Thyroid gland (tissue), 4 donors: ENCODE results near the gene CUTA. TPM values are rescaled to one million over a fixed set of nuclear protein-coding genes. Genes with fewer than 3 reads are reported as not detected.

Experiments used
- DNase-seq, 2 donors: peaks; one replicate each; pipeline ENCODE4 v3.0.0-alpha.2; 2019
- H3K27ac ChIP-seq, 3 donors: fragments of 200-600 bp; sonication (generic); 1 replicate in 2 of 3; 2 replicates in 1 of 3; pipeline ENCODE4 v1.5.1; 2016 to 2019; ENCODE audit warnings: mild to moderate bottlenecking in 1 of 3, moderate library complexity in 1 of 3
- H3K27me3 ChIP-seq: fragments of 200-600 bp; sonication (generic); one replicate; pipeline ENCODE4 v1.5.1; 2019
- H3K36me3 ChIP-seq, 2 donors: fragments of 200-600 bp; sonication (generic); one replicate each; pipeline ENCODE4 v1.5.1; 2016 to 2019
- H3K4me1 ChIP-seq, 2 donors: fragments of 200-600 bp; sonication (generic); one replicate each; pipeline ENCODE4 v1.5.1; 2017 to 2019
- H3K4me3 ChIP-seq, 3 donors: fragments of 200-600 bp; sonication (generic); replicated peaks in 1 of 3; 1 replicate in 2 of 3; 2 replicates in 1 of 3; pipeline ENCODE4 v1.5.1; 2016; ENCODE audit warnings: mild to moderate bottlenecking in 1 of 3
- H3K9me3 ChIP-seq: fragments of 200-600 bp; sonication (generic); one replicate; pipeline ENCODE4 v1.5.1; 2017
- CTCF ChIP-seq, 6 experiments: fragments of 200-600 bp in 3 of 6; fragments of 450-650 bp in 3 of 6; sonication (generic) in 3 of 6; IDR thresholded peaks; one replicate each; pipeline ENCODE4 v1.5.1; 2016 to 2019; ENCODE audit warnings: antibody characterized with exemption in 6 of 6, mild to moderate bottlenecking in 2 of 6, inconsistent platforms in 1 of 6, moderate library complexity in 1 of 6
- POLR2A ChIP-seq, 2 donors: fragments of 450-650 bp; IDR thresholded peaks; one replicate each; pipeline ENCODE4 v1.6.1; 2017; ENCODE audit warnings: antibody characterized with exemption in 2 of 2, mild to moderate bottlenecking in 2 of 2, moderate library complexity in 1 of 2
- WGBS, 2 donors: methylation state at CpG; one replicate each; pipeline ENCODE4 v1.1.5; 2017; 5-methylcytosine and 5-hydroxymethylcytosine counted together
- intact Hi-C: fragments of 100-400 bp; cut with DNase I; formaldehyde crosslinking; loops from one replicate; pipeline ENCODE4 v1.15.1; 2023
- total RNA-seq, 4 donors: library from RNA; depleted of rRNA; stranded (reverse); fragments of >200 nt; gene quantifications; one replicate each; pipeline ENCODE4 v1.2.3, GENCODE V29; 2016

CUTA gene
- total RNA-seq, 4 donors from 2014 or later: 165 to 296 (median 257) TPM

DNA sequence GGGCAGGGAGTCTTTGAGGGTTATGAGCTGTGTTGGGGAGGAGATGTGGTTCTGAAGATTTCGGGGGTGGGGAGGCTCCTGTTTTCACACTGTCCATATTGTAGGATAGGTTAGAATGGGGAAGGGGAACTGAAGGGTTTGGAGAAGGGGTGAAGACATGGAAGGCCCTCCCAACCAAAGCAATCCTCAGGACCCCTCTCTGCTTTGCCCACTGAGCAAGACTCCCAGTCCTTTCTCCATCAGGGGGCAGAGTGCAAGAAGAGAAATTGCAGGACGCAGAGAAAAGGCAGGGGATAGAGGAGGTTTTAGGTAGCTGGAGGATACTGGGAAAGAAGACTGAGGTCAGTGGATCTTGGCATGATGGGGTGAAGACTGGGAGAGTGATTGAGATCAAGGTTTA lies 5.9 kb upstream of the CUTA start:
- peaks cover 26 to 40% of the 10 kb centered on the region in 2 donors for H3K4me1 ChIP-seq
- TF ChIP-seq CTCF (IDR thresholded peaks at IDR 0.05) (no peak), POLR2A (IDR thresholded peaks at IDR 0.05) (no peak)

DNA sequence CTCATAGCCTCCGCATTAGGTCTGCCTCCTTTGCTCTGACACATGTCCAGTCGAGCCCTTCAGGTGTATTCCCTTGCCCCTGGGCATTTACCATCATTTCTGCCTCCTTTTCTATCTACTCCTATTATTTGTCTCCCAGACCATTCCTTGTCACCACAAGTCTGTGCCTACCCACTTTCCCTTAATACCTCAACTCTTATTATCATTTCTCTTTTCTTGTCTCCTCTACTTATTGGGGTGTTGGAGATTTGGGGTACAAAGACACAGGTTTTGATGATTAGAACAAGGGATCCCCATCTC lies 3.4 kb upstream of the CUTA start:
- no peak overlapping the region for H3K27ac ChIP-seq
- peaks cover 21 to 39% of the 10 kb centered on the region in 2 donors for H3K4me1 ChIP-seq
- H3K9me3 ChIP-seq: no peaks in the 10 kb centered on the region
- no peaks in the 10 kb centered on the region for H3K27me3 ChIP-seq
- H3K4me3 ChIP-seq: no peak overlapping the region
- intact Hi-C loops: loop anchor here (10.0 kb wide), 1 partner anchor 216 kb away; the partner anchor contains the start of genes HSD17B8, RING1, RXRB and SLC39A7
- TF ChIP-seq CTCF (IDR thresholded peaks at IDR 0.05) (no peak), POLR2A (IDR thresholded peaks at IDR 0.05) (no peak)
- no peak for DNase-seq
- whole genome bisulfite sequencing, 2 donors: 86 to 90% methylated on average over 2 of the region's 2 CpGs
- H3K36me3 ChIP-seq: no peaks in the 10 kb centered on the region

More for the DNA sequence above, 5.9 kb upstream of the CUTA start:
- Histone ChIP-seq H3K36me3 (no peaks in the 10 kb centered on the region), H3K27me3 (no peaks in the 10 kb centered on the region), H3K27ac (no peak overlapping the region), H3K4me3 (no peak overlapping the region), H3K9me3 (no peaks in the 10 kb centered on the region)
- no peak for DNase-seq
- intact Hi-C loops: loop anchor here (10.0 kb wide), 1 partner anchor 219 kb away; the partner anchor contains the start of genes HSD17B8, RING1, RXRB and SLC39A7
- 91 to 95% methylated on average over 2 of the region's 2 CpGs for WGBS, 2 donors

GRCh38 chr6:33420491-33421343 lies 2.8 kb upstream of the CUTA start:
- H3K9me3 ChIP-seq: no peaks in the 10 kb centered on the region
- H3K36me3 ChIP-seq: peaks cover 2 to 5% of the 10 kb centered on the region in 2 donors
- WGBS, 2 donors: 63 to 65% methylated on average over 6 of the region's 6 CpGs
- peak overlapping the region in 1 of 3 donors; percentile 12 for H3K4me3 ChIP-seq
- H3K4me1 ChIP-seq: peaks cover 21 to 44% of the 10 kb centered on the region in 2 donors
- DNase-seq: no peak
- H3K27me3 ChIP-seq: no peaks in the 10 kb centered on the region
- TF ChIP-seq POLR2A (IDR thresholded peaks at IDR 0.05) (no peak), CTCF (IDR thresholded peaks at IDR 0.05) (no peak)
- intact Hi-C loops: loop anchor here (10.0 kb wide), 1 partner anchor 216 kb away; the partner anchor contains the start of genes HSD17B8, RING1, RXRB and SLC39A7
- H3K27ac ChIP-seq: peak overlapping the region in 1 of 3 donors; percentile 17

GRCh38 chr6:33419580-33420490 lies 1.9 kb upstream of the CUTA start, which contains the start of gene SYNGAP1:
TSS of gene SYNGAP1 (plus strand) at chr6:33420065. CDS start at chr6:33420265, 200 bp downstream.
- intact Hi-C loops: loop anchor here (10.0 kb wide), 1 partner anchor 215 kb away; the partner anchor contains the start of genes HSD17B8, RING1, RXRB and SLC39A7
- peak; percentile 32 to 56 for DNase-seq
- peak within 1 kb of the TSS; percentile 96 to 98 (median 97) for H3K27ac ChIP-seq
- peaks cover 16 to 48% of the 10 kb centered on the region in 2 donors for H3K4me1 ChIP-seq
- no peaks in the 10 kb centered on the region for H3K27me3 ChIP-seq
- no peaks in the 10 kb centered on the region for H3K9me3 ChIP-seq
- H3K36me3 ChIP-seq: peaks cover 11 to 13% of the 10 kb centered on the region in 2 donors
- peak within 1 kb of the TSS in 1 of 3 donors; percentile 12 for H3K4me3 ChIP-seq
- TF ChIP-seq CTCF (IDR thresholded peaks at IDR 0.05) (no peak), POLR2A (IDR thresholded peaks at IDR 0.05) (no peak)
- 2 to 5% methylated on average over 21 to 22 of the region's 22 CpGs for WGBS, 2 donors
